ENCODE results near the gene CD68.

DNA sequence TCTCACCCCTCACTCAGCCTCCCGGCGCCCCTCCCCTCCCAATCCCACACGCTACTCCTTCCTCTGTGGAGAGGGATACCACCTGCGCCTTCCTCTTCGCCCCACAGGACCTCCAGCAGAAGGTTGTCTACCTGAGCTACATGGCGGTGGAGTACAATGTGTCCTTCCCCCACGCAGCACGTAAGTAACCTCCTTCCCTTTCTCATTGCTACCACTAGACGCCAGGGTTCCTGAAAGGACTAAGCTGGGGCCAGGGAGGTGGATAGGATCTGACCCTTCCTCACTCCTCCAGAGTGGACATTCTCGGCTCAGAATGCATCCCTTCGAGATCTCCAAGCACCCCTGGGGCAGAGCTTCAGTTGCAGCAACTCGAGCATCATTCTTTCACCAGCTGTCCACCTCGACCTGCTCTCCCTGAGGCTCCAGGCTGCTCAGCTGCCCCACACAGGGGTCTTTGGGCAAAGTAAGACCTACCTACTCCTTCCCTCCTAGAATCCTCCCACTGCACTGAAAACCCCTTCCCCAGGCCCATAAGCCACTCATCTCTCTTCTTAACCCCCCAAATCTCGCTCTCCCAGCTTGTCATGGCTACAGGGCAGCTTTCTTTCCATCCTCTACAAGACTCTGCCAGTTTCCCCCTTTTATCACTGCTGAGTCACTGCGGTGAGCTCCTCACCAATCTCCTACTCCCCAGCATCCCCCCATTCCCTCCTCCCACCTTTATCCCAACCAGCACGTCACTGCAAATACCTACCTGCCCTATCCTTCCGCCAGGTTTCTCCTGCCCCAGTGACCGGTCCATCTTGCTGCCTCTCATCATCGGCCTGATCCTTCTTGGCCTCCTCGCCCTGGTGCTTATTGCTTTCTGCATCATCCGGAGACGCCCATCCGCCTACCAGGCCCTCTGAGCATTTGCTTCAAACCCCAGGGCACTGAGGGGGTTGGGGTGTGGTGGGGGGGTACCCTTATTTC is 1.5 kb downstream of the CD68 start:
- no peak for TF ChIP-seq EP300 (IDR thresholded peaks at IDR 0.05)
- TF ChIP-seq, protein P1, sequence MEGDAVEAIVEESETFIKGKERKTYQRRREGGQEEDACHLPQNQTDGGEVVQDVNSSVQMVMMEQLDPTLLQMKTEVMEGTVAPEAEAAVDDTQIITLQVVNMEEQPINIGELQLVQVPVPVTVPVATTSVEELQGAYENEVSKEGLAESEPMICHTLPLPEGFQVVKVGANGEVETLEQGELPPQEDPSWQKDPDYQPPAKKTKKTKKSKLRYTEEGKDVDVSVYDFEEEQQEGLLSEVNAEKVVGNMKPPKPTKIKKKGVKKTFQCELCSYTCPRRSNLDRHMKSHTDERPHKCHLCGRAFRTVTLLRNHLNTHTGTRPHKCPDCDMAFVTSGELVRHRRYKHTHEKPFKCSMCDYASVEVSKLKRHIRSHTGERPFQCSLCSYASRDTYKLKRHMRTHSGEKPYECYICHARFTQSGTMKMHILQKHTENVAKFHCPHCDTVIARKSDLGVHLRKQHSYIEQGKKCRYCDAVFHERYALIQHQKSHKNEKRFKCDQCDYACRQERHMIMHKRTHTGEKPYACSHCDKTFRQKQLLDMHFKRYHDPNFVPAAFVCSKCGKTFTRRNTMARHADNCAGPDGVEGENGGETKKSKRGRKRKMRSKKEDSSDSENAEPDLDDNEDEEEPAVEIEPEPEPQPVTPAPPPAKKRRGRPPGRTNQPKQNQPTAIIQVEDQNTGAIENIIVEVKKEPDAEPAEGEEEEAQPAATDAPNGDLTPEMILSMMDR (IDR thresholded peaks at IDR 0.05), result no peak
- TF ChIP-seq POLR2A (IDR thresholded peaks at IDR 0.05), result no peak

All from sigmoid colon (tissue), 4 donors.